HFFc6 (cell line): Measurements from ENCODE around the gene KCNQ1. TPM values are rescaled to one million over a fixed set of nuclear protein-coding genes. Genes with fewer than 3 reads are reported as not detected.

Source experiments
- DNase-seq: peaks from one replicate; pipeline ENCODE4 v3.0.0-alpha.2; 2018
- H3K27ac Mint-ChIP-seq: 2 replicates; pipeline ENCODE4 v1.8.0; 2020; ENCODE audit warnings: mild to moderate bottlenecking, mixed read lengths
- H3K27me3 Mint-ChIP-seq: 2 replicates; pipeline ENCODE4 v1.8.0; 2021; ENCODE audit warnings: mild to moderate bottlenecking, moderate library complexity, mixed read lengths; ENCODE audit not compliant: insufficient read depth
- H3K36me3 Mint-ChIP-seq: 2 replicates; pipeline ENCODE4 v1.8.0; 2021; ENCODE audit warnings: low read depth, mixed read lengths
- H3K4me1 Mint-ChIP-seq: 2 replicates; pipeline ENCODE4 v1.8.0; 2020; ENCODE audit warnings: low read depth, mixed read lengths
- H3K4me3 Mint-ChIP-seq: 2 replicates; pipeline ENCODE4 v1.8.0; 2020; ENCODE audit warnings: mild to moderate bottlenecking, moderate library complexity, mixed read lengths
- H3K9me3 Mint-ChIP-seq: 2 replicates; pipeline ENCODE4 v1.8.0; 2020; ENCODE audit warnings: mild to moderate bottlenecking, mixed read lengths
- total RNA-seq, 6 experiments: library from RNA; stranded (reverse); fragmentation: NEBNext Ultra II Directional; extraction: Animal tissue kit (Norgen Biotek cat#: 25700); gene quantifications; 2 replicates in 1 of 6; 3 replicates in 5 of 6; pipeline ENCODE4 v1.2.3, GENCODE V29; 2021
- TF ChIP-seq, protein P1 (sequence below): fragments of 200-600 bp; sonication (generic); IDR thresholded peaks from 2 replicates; pipeline ENCODE4 v1.5.0; 2021; ENCODE audit warnings: antibody characterized with exemption, mild to moderate bottlenecking

Gene KCNQ1
- total RNA-seq, 6 experiments from 2014 or later, result not detected

- Mint-ChIP-seq H3K9me3 (peaks cover 19% of the 10 kb centered on the region), H3K27me3 (peaks cover 18% of the 10 kb centered on the region), H3K4me1 (no peaks in the 10 kb centered on the region), H3K27ac (no peak overlapping the region), H3K36me3 (no peaks in the 10 kb centered on the region), H3K4me3 (no peak overlapping the region)
- TF ChIP-seq, protein P1, sequence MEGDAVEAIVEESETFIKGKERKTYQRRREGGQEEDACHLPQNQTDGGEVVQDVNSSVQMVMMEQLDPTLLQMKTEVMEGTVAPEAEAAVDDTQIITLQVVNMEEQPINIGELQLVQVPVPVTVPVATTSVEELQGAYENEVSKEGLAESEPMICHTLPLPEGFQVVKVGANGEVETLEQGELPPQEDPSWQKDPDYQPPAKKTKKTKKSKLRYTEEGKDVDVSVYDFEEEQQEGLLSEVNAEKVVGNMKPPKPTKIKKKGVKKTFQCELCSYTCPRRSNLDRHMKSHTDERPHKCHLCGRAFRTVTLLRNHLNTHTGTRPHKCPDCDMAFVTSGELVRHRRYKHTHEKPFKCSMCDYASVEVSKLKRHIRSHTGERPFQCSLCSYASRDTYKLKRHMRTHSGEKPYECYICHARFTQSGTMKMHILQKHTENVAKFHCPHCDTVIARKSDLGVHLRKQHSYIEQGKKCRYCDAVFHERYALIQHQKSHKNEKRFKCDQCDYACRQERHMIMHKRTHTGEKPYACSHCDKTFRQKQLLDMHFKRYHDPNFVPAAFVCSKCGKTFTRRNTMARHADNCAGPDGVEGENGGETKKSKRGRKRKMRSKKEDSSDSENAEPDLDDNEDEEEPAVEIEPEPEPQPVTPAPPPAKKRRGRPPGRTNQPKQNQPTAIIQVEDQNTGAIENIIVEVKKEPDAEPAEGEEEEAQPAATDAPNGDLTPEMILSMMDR, result no peak
- no peak for DNase-seq
These were observed 150.4 kb downstream of the KCNQ1 start for GRCh38 chr11:2595204-2595603.

- peaks cover 19% of the 10 kb centered on the region for H3K9me3 Mint-ChIP-seq
- H3K27ac Mint-ChIP-seq, result no peak overlapping the region
These were observed 154.9 kb downstream of the KCNQ1 start for GRCh38 chr11:2599561-2600189.

DNA sequence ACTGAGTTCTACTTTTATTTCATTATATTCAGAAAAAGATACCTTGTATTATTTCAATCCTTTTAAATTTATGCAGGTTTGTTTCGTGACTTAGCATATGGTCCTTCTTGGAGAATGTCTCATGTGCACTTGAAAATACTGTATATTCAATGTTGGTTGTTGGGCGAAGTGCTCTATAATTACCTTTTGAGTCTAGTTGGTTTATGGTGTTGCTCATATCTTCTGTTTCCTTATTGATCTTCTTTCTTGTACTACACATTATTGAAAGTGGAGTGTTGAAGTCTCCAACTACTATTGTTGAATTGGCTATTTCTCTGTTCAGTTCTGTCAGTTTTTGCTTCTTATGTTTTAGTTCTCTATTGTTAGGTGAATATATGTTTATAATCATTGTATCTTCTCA is 164.5 kb downstream of the KCNQ1 start:
- DNase-seq, result no peak
- Mint-ChIP-seq H3K27ac (no peak overlapping the region), H3K27me3 (peaks cover 15% of the 10 kb centered on the region), H3K9me3 (no peaks in the 10 kb centered on the region), H3K4me1 (no peaks in the 10 kb centered on the region), H3K36me3 (no peaks in the 10 kb centered on the region), H3K4me3 (no peak overlapping the region)
- TF ChIP-seq, protein P1, result no peak

More at GRCh38 chr11:2599561-2600189, 154.9 kb downstream of the KCNQ1 start:
- Mint-ChIP-seq H3K4me1 (no peaks in the 10 kb centered on the region), H3K27me3 (peaks cover 1% of the 10 kb centered on the region), H3K4me3 (no peak overlapping the region), H3K36me3 (no peaks in the 10 kb centered on the region)
- TF ChIP-seq, protein P1, result no peak
- DNase-seq, result no peak

- TF ChIP-seq, protein P1, result no peak
- H3K27ac Mint-ChIP-seq, result no peak overlapping the region
- H3K27me3 Mint-ChIP-seq, result peaks cover 7% of the 10 kb centered on the region
- no peak for DNase-seq
- H3K36me3 Mint-ChIP-seq, result no peaks in the 10 kb centered on the region
- H3K9me3 Mint-ChIP-seq, result peaks cover 5% of the 10 kb centered on the region; the same call in 1 of the 2 replicates
- no peak overlapping the region for H3K4me3 Mint-ChIP-seq
- no peaks in the 10 kb centered on the region for H3K4me1 Mint-ChIP-seq
These were observed 168.2 kb downstream of the KCNQ1 start for GRCh38 chr11:2612884-2613571.

DNA sequence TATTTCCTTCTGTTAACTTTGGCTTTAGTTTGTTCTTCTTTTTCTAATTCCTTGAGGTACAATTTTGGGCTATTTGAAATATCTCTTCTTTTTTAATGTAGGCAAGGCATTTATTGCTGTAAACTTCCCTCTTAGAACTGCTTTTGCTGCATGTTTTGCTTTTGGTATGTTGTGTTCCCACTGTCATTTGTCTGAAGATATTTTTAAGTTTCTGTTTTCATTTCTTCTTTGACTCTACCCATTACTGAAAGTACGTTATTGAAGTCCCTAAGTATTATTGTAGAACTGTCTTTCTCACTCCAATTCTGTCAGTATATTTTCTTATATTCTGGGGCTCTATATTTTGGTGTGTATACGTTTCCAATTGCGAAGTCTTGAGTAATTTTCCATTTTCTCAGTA is 177.1 kb downstream of the KCNQ1 start:
- TF ChIP-seq, protein P1, result no peak
- peaks cover 6% of the 10 kb centered on the region for H3K27me3 Mint-ChIP-seq
- no peaks in the 10 kb centered on the region for H3K4me1 Mint-ChIP-seq
- DNase-seq, result no peak
- no peaks in the 10 kb centered on the region; the same call in 1 of the 2 replicates for H3K36me3 Mint-ChIP-seq
- H3K27ac Mint-ChIP-seq, result no peak overlapping the region
- no peak overlapping the region for H3K4me3 Mint-ChIP-seq
- peaks cover 58% of the 10 kb centered on the region for H3K9me3 Mint-ChIP-seq
